Thoracic aorta (tissue), 2 donors: ENCODE data around the gene MALAT1. TPM values are rescaled to one million over a fixed set of nuclear protein-coding genes. Genes with fewer than 3 reads are reported as not detected.

Experiments used
- ATAC-seq: fragments of 150-250 bp; one replicate; pipeline ENCODE4 v1.8.0; 2017; ENCODE audit warnings: low read depth; ENCODE audit not compliant: insufficient number of reproducible peaks, low FRiP score
- DNase-seq: peaks from one replicate; pipeline ENCODE4 v3.0.0-alpha.2; 2020; ENCODE audit warnings: low spot score
- H3K27ac ChIP-seq, 2 donors: fragments of 200-600 bp; sonication (generic); 1 replicate in 1 of 2; 2 replicates in 1 of 2; pipeline ENCODE4 v1.5.1; 2016; ENCODE audit warnings: mild to moderate bottlenecking in 2 of 2, moderate library complexity in 2 of 2
- H3K27me3 ChIP-seq: fragments of 200-600 bp; sonication (generic); replicated peaks from 2 replicates; pipeline ENCODE4 v1.6.0; 2016; ENCODE audit warnings: mild to moderate bottlenecking; ENCODE audit not compliant: insufficient read depth
- H3K36me3 ChIP-seq: fragments of 200-600 bp; sonication (generic); one replicate; pipeline ENCODE4 v1.5.1; 2016
- H3K4me1 ChIP-seq, 2 donors: fragments of 200-600 bp; sonication (generic); 1 replicate in 1 of 2; 2 replicates in 1 of 2; pipeline versions ENCODE4 v1.5.1 to v1.6.0; 2016; ENCODE audit warnings: low read depth in 2 of 2, mild to moderate bottlenecking in 1 of 2; ENCODE audit not compliant: control insufficient read depth in 1 of 2
- H3K4me3 ChIP-seq: fragments of 200-600 bp; sonication (generic); 2 replicates; pipeline ENCODE4 v1.5.1; 2016; ENCODE audit warnings: mild to moderate bottlenecking
- H3K9me3 ChIP-seq: fragments of 200-600 bp; sonication (generic); 2 replicates; pipeline ENCODE4 v1.5.1; 2016
- CTCF ChIP-seq: fragments of 200-600 bp; sonication (generic); IDR thresholded peaks from one replicate; pipeline ENCODE4 v1.5.1; 2019; ENCODE audit warnings: antibody characterized with exemption
- total RNA-seq, 2 donors: library from RNA; depleted of rRNA; stranded (reverse); fragments of >200 nt; gene quantifications; one replicate each; pipeline versions ENCODE4 v1.1.0 to v1.2.3, GENCODE V29; 2016

MALAT1 gene
- total RNA-seq, 2 donors from 2014 or later, result 20,776 to 38,952 TPM

GRCh38 chr11:65499713-65500386, 1.0 kb downstream of the MALAT1 start:
- DNase-seq, result no peak
- peaks cover 38% of the 10 kb centered on the region for H3K36me3 ChIP-seq
- no peak for TF ChIP-seq CTCF
- peak overlapping the region; percentile 99 for H3K27ac ChIP-seq
- no peaks in the 10 kb centered on the region for H3K27me3 ChIP-seq
- H3K4me1 ChIP-seq, result peaks cover 20 to 30% of the 10 kb centered on the region in 2 donors
- no peaks in the 10 kb centered on the region for H3K9me3 ChIP-seq
- ATAC-seq, result no peak
- peak overlapping the region; percentile 89 for H3K4me3 ChIP-seq

- Histone ChIP-seq H3K36me3 (peaks cover 46% of the 10 kb centered on the region), H3K27ac (peak overlapping the region; percentile 99), H3K27me3 (no peaks in the 10 kb centered on the region), H3K9me3 (no peaks in the 10 kb centered on the region), H3K4me3 (peak overlapping the region; percentile 89), H3K4me1 (peaks cover 16 to 30% of the 10 kb centered on the region in 2 donors)
- no peak for ATAC-seq
- TF ChIP-seq CTCF, result no peak
- no peak for DNase-seq
Observed at GRCh38 chr11:65500387-65501185, 1.7 kb downstream of the MALAT1 start.

GRCh38 chr11:65501186-65501471, 2.3 kb downstream of the MALAT1 start:
- Histone ChIP-seq H3K27ac (peak overlapping the region; percentile 99), H3K4me3 (peak overlapping the region; percentile 89), H3K4me1 (peaks cover 14 to 29% of the 10 kb centered on the region in 2 donors), H3K9me3 (no peaks in the 10 kb centered on the region), H3K36me3 (peaks cover 51% of the 10 kb centered on the region), H3K27me3 (no peaks in the 10 kb centered on the region)
- no peak for ATAC-seq
- DNase-seq, result no peak
- no peak for TF ChIP-seq CTCF

GRCh38 chr11:65501472-65502273, 2.8 kb downstream of the MALAT1 start:
- Histone ChIP-seq H3K27ac (peak overlapping the region; percentile 99), H3K36me3 (peaks cover 55% of the 10 kb centered on the region), H3K27me3 (no peaks in the 10 kb centered on the region), H3K4me3 (peak overlapping the region; percentile 89), H3K4me1 (peaks cover 13 to 29% of the 10 kb centered on the region in 2 donors), H3K9me3 (no peaks in the 10 kb centered on the region)
- DNase-seq, result no peak
- no peak for ATAC-seq
- no peak for TF ChIP-seq CTCF

- TF ChIP-seq CTCF, result no peak
- peak overlapping the region; percentile 99 for H3K27ac ChIP-seq
- H3K36me3 ChIP-seq, result peaks cover 55% of the 10 kb centered on the region
Observed at GRCh38 chr11:65502274-65502554, 3.4 kb downstream of the MALAT1 start.

More at GRCh38 chr11:65502274-65502554, 3.4 kb downstream of the MALAT1 start:
- Histone ChIP-seq H3K4me1 (peaks cover 10 to 29% of the 10 kb centered on the region in 2 donors), H3K4me3 (peak overlapping the region; percentile 89), H3K27me3 (no peaks in the 10 kb centered on the region), H3K9me3 (no peaks in the 10 kb centered on the region)
- ATAC-seq, result no peak
- no peak for DNase-seq
